Neural cell (in vitro differentiated cells): ENCODE measurements around the gene ZFX.

ENCODE experiments used
- CTCF ChIP-seq: fragments of 450-650 bp; IDR thresholded peaks from 2 replicates; pipeline ENCODE4 v1.5.1; 2014; ENCODE audit warnings: antibody characterized with exemption, mild to moderate bottlenecking, moderate library complexity; ENCODE audit not compliant: poor library complexity, severe bottlenecking
- EP300 ChIP-seq: fragments of 450-650 bp; conservative IDR thresholded peaks from 2 replicates; pipeline ENCODE4 v1.6.1; 2014; ENCODE audit warnings: antibody characterized with exemption, mild to moderate bottlenecking, moderate library complexity; ENCODE audit not compliant: poor library complexity, severe bottlenecking
- EZH2 ChIP-seq: fragments of 200-600, 300-800 bp; shearing (Covaris generic), sonication (generic); IDR thresholded peaks from 2 replicates; pipeline ENCODE4 v1.6.1; 2014; ENCODE audit warnings: antibody characterized with exemption, low read length, borderline replicate concordance, mild to moderate bottlenecking; ENCODE audit not compliant: insufficient read depth, poor library complexity, severe bottlenecking
- POLR2AphosphoS5 ChIP-seq: IDR thresholded peaks from 2 replicates; pipeline ENCODE4 v1.6.1; 2012
- SMC3 ChIP-seq: fragments of 450-650 bp; conservative IDR thresholded peaks from 2 replicates; pipeline ENCODE4 v1.6.1; 2014; ENCODE audit warnings: antibody characterized with exemption, mild to moderate bottlenecking, moderate library complexity; ENCODE audit not compliant: poor library complexity

GRCh38 chrX:24232796-24233195 lies 83.3 kb downstream of the ZFX start:
- no peak for TF ChIP-seq CTCF
- no peak for TF ChIP-seq POLR2AphosphoS5
- TF ChIP-seq SMC3 = no peak
- TF ChIP-seq EZH2 = no peak
- TF ChIP-seq EP300 = no peak
